H9 (cell line): Measurements from ENCODE around the gene MFN2. TPM values are rescaled to one million over a fixed set of nuclear protein-coding genes. Genes with fewer than 3 reads are reported as not detected.

Source experiments
- DNase-seq: peaks from one replicate; pipeline ENCODE4 v3.0.0-alpha.2; 2017
- H2AFZ ChIP-seq: one replicate; pipeline ENCODE4 v1.6.1; 2013; ENCODE audit warnings: mild to moderate bottlenecking, low read length, control low read depth, moderate library complexity
- H2AK5ac ChIP-seq: 2 replicates; pipeline ENCODE4 v1.6.1; 2013; ENCODE audit warnings: low read length, control low read depth, mixed read lengths; ENCODE audit not compliant: insufficient read length
- H2BK120ac ChIP-seq: one replicate; pipeline ENCODE4 v1.6.1; 2013; ENCODE audit warnings: low read depth, mild to moderate bottlenecking, low read length, control low read depth, inconsistent platforms; ENCODE audit not compliant: poor library complexity, severe bottlenecking
- H2BK12ac ChIP-seq: 2 replicates; pipeline ENCODE4 v1.6.1; 2013; ENCODE audit warnings: low read length, control low read depth, mixed read lengths, low read depth; ENCODE audit not compliant: insufficient read length
- H2BK15ac ChIP-seq: 2 replicates; pipeline ENCODE4 v1.6.1; 2013; ENCODE audit warnings: low read depth, low read length, control low read depth
- H2BK20ac ChIP-seq: one replicate; pipeline ENCODE4 v1.6.1; 2013; ENCODE audit warnings: low read depth, mild to moderate bottlenecking, low read length, control low read depth, inconsistent platforms; ENCODE audit not compliant: poor library complexity, severe bottlenecking
- H2BK5ac ChIP-seq: 2 replicates; pipeline ENCODE4 v1.6.1; 2013; ENCODE audit warnings: low read length, control low read depth, mixed read lengths; ENCODE audit not compliant: insufficient read length
- H3K14ac ChIP-seq: 2 replicates; pipeline ENCODE4 v1.6.1; 2013; ENCODE audit warnings: low read length, control low read depth; ENCODE audit not compliant: insufficient read depth
- H3K18ac ChIP-seq: 2 replicates; pipeline ENCODE4 v1.6.1; 2013; ENCODE audit warnings: low read depth, mild to moderate bottlenecking, mixed read lengths, low read length, control low read depth; ENCODE audit not compliant: insufficient read length
- H3K23ac ChIP-seq: 2 replicates; pipeline ENCODE4 v1.6.1; 2013; ENCODE audit warnings: low read length, control low read depth, mixed read lengths, low read depth; ENCODE audit not compliant: insufficient read length
- H3K23me2 ChIP-seq: 2 replicates; pipeline ENCODE4 v1.6.1; 2013; ENCODE audit warnings: low read depth, mild to moderate bottlenecking, mixed read lengths, low read length, control low read depth; ENCODE audit not compliant: insufficient read length, poor library complexity, severe bottlenecking
- H3K27ac ChIP-seq: 2 replicates; pipeline ENCODE4 v1.5.1; 2013; ENCODE audit warnings: low read length, control low read depth, mixed read lengths, low read depth; ENCODE audit not compliant: insufficient read length
- H3K27me3 ChIP-seq: 2 replicates; pipeline ENCODE4 v1.6.1; 2013; ENCODE audit warnings: low read length, control low read depth, inconsistent platforms; ENCODE audit not compliant: insufficient read depth
- H3K4ac ChIP-seq: 2 replicates; pipeline ENCODE4 v1.6.1; 2013; ENCODE audit warnings: low read depth, mild to moderate bottlenecking, control low read depth, inconsistent platforms, low read length, moderate library complexity
- H3K4me1 ChIP-seq: 2 replicates; pipeline ENCODE4 v1.6.1; 2013; ENCODE audit warnings: low read length, control low read depth, inconsistent platforms; ENCODE audit not compliant: insufficient read depth
- H3K4me2 ChIP-seq: 2 replicates; pipeline ENCODE4 v1.6.1; 2013; ENCODE audit warnings: low read length, control low read depth, mixed read lengths; ENCODE audit not compliant: insufficient read length, insufficient read depth
- H3K56ac ChIP-seq: 2 replicates; pipeline ENCODE4 v1.6.1; 2013; ENCODE audit warnings: low read depth, mild to moderate bottlenecking, mixed read lengths, low read length, control low read depth; ENCODE audit not compliant: insufficient read length
- H3K79me1 ChIP-seq: 2 replicates; pipeline ENCODE4 v1.6.1; 2013; ENCODE audit warnings: low read depth, mild to moderate bottlenecking, moderate library complexity, low read length, control low read depth, inconsistent platforms; ENCODE audit not compliant: insufficient read depth, poor library complexity, severe bottlenecking
- H3K79me2 ChIP-seq: 2 replicates; pipeline ENCODE4 v1.6.1; 2013; ENCODE audit warnings: low read length, control low read depth, inconsistent platforms; ENCODE audit not compliant: insufficient read depth
- H3K9ac ChIP-seq: 2 replicates; pipeline ENCODE4 v1.6.1; 2013; ENCODE audit warnings: low read length, control low read depth, mixed read lengths; ENCODE audit not compliant: insufficient read length; ENCODE audit errors: extremely low read depth
- H3K9me3 ChIP-seq: one replicate; pipeline ENCODE4 v1.6.1; 2013; ENCODE audit warnings: low read depth, low read length, inconsistent platforms; ENCODE audit not compliant: control insufficient read depth
- H3T11ph ChIP-seq: one replicate; pipeline ENCODE4 v1.6.1; 2013; ENCODE audit warnings: mild to moderate bottlenecking, low read length, control low read depth, inconsistent platforms
- H4K20me1 ChIP-seq: one replicate; pipeline ENCODE4 v1.6.1; 2013; ENCODE audit not compliant: control insufficient read depth, insufficient read length, insufficient read depth
- H4K5ac ChIP-seq: 2 replicates; pipeline ENCODE4 v1.6.1; 2013; ENCODE audit warnings: low read depth, mild to moderate bottlenecking, mixed read lengths, low read length, control low read depth; ENCODE audit not compliant: insufficient read length
- H4K8ac ChIP-seq: replicated peaks from 2 replicates; pipeline ENCODE4 v1.6.1; 2013; ENCODE audit warnings: low read length, control low read depth, mixed read lengths, low read depth; ENCODE audit not compliant: insufficient read length
- H4K91ac ChIP-seq: 2 replicates; pipeline ENCODE4 v1.6.1; 2013; ENCODE audit warnings: low read depth, mild to moderate bottlenecking, moderate library complexity, mixed read lengths, low read length, control low read depth; ENCODE audit not compliant: insufficient read length
- H3K27ac Mint-ChIP-seq, 3 experiments: 2 replicates in 2 of 3; 3 replicates in 1 of 3; pipeline ENCODE4 v1.8.0; 2020 to 2021; ENCODE audit warnings: mixed read lengths in 3 of 3, mild to moderate bottlenecking in 1 of 3, moderate library complexity in 1 of 3
- H3K27me3 Mint-ChIP-seq: 2 replicates; pipeline ENCODE4 v1.8.0; 2021; ENCODE audit warnings: low read depth, mild to moderate bottlenecking, moderate library complexity, mixed read lengths
- H3K36me3 Mint-ChIP-seq, 3 experiments: 2 replicates in 2 of 3; 3 replicates in 1 of 3; pipeline ENCODE4 v1.8.0; 2020 to 2021; ENCODE audit warnings: low read depth in 3 of 3, mixed read lengths in 3 of 3; ENCODE audit not compliant: insufficient read depth in 1 of 3
- H3K4me1 Mint-ChIP-seq, 2 experiments: 2 replicates each; pipeline ENCODE4 v1.8.0; 2020; ENCODE audit warnings: mixed read lengths in 2 of 2
- H3K4me3 Mint-ChIP-seq, 2 experiments: 2 replicates in 1 of 2; 3 replicates in 1 of 2; pipeline ENCODE4 v1.8.0; 2020 to 2021; ENCODE audit warnings: mild to moderate bottlenecking in 2 of 2, mixed read lengths in 2 of 2, moderate library complexity in 1 of 2
- H3K9me3 Mint-ChIP-seq, 2 experiments: 2 replicates in 1 of 2; 3 replicates in 1 of 2; pipeline ENCODE4 v1.8.0; 2020; ENCODE audit warnings: mild to moderate bottlenecking in 2 of 2, mixed read lengths in 2 of 2, moderate library complexity in 1 of 2
- CTCF ChIP-seq: fragments of 200-600 bp; sonication (generic); conservative IDR thresholded peaks from 3 replicates; pipeline ENCODE4 v1.8.0; 2021; ENCODE audit warnings: antibody characterized with exemption, mild to moderate bottlenecking
- WGBS: extraction: QIAGEN DNeasy Blood & Tissue Kit; methylation state at CpG from one replicate; pipeline ENCODE4 v1.1.7; 2013; ENCODE audit warnings: missing lambda C conversion rate, low lambda C conversion rate, mixed read lengths; ENCODE audit not compliant: insufficient read length; ENCODE audit errors: extremely low coverage; 5-methylcytosine and 5-hydroxymethylcytosine counted together
- total RNA-seq: library from RNA; stranded (reverse); gene quantifications from 2 replicates; pipeline ENCODE4 v1.2.1, GENCODE V29; 2021

The MFN2 gene
- total RNA-seq, 1 experiment from 2014 or later, result 61.4 TPM

GRCh38 chr1:11989669-11990068 lies 9.4 kb downstream of the MFN2 start:
- Mint-ChIP-seq H3K27me3 (no peaks in the 10 kb centered on the region; the same call in 1 of the 2 replicates), H3K4me1 (no peaks in the 10 kb centered on the region), H3K9me3 (no peaks in the 10 kb centered on the region), H3K36me3 (peaks cover 35 to 73% (median 58%) of the 10 kb centered on the region in 3 experiments), H3K4me3 (no peak overlapping the region), H3K27ac (no peak overlapping the region)
- Histone ChIP-seq H4K91ac (no peak overlapping the region), H2BK15ac (no peak overlapping the region), H2BK5ac (no peak overlapping the region), H3K4me2 (no peak overlapping the region), H3K4ac (no peak overlapping the region), H3K4me1 (no peaks in the 10 kb centered on the region), H3K14ac (no peak overlapping the region), H4K8ac (no peak overlapping the region), H4K20me1 (no peaks in the 10 kb centered on the region), H2AFZ (no peak overlapping the region), H2BK20ac (no peak overlapping the region), H3K56ac (no peak overlapping the region), H3K79me2 (peaks cover 6% of the 10 kb centered on the region; the same call in 1 of the 2 replicates), H3K9ac (no peak overlapping the region), H4K5ac (no peak overlapping the region), H2BK12ac (no peak overlapping the region), H3K23me2 (no peaks in the 10 kb centered on the region), H3K79me1 (peaks cover 6% of the 10 kb centered on the region), H3T11ph (no peak overlapping the region), H3K9me3 (no peaks in the 10 kb centered on the region), H3K27ac (no peak overlapping the region), H3K27me3 (no peaks in the 10 kb centered on the region), H2BK120ac (no peak overlapping the region), H2AK5ac (no peak overlapping the region), H3K18ac (no peak overlapping the region), H3K23ac (no peak overlapping the region)
- DNase-seq, result no peak
- WGBS, result no CpG with 5 or more reads among the region's 7 CpGs
- TF ChIP-seq CTCF, result no peak
